ENCODE data around the gene GATC.
A peak's percentile ranks its signal among the peaks of the same experiment; 100 is the strongest.

The GATC gene

DNA sequence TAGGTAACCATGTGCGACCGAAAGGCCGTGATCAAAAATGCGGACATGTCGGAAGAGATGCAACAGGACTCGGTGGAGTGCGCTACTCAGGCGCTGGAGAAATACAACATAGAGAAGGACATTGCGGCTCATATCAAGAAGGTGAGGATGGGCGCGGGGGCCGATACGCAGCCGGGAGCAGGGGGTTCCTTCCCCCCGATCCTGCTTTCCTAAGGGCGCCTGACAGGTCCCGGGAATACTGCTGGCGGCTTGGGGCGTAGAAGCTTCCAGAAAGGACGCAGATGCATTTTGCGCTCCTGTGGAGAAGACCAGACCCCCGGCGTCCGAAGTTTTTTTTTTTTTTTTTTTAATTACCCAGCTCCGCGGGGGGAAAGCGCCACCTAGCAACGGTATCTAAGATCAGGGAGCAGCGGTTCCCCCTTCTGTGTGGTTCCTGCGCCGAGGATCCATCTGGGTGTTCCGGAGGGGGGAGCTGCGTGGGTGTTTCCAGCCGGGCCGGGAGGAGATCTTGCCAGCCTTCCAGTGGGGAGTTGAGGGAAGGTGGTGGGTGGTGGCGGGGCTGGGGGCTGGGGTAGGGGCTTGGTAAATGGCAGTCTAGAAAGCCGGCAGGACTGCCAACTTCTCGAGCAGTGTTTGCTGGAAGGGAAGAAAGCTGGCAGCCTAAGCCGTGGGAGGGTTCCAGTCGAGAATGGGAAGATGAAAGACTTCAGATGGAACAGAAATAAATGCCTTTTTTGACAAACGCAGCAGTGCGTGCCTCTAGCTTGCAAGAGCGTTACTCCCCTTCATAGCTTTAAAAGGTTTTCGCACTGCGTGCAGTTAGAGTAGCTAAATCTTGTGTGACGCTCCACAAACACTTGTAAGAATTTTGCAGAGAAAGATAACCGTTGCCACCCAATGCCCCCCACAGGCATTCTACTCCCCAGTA, 50.4 kb downstream of the GATC start:
- H3K27ac Mint-ChIP-seq = peak overlapping the region; percentile 59
- H3K36me3 Mint-ChIP-seq = peaks cover 5% of the 10 kb centered on the region
- peak overlapping the region; percentile 96 for H3K4me3 Mint-ChIP-seq
- H3K4me1 Mint-ChIP-seq = peaks cover 33% of the 10 kb centered on the region
- no peaks in the 10 kb centered on the region for H3K27me3 Mint-ChIP-seq
- no peaks in the 10 kb centered on the region for H3K9me3 Mint-ChIP-seq

GRCh38 chr12:120497524-120498150, 51.4 kb downstream of the GATC start:
- Mint-ChIP-seq H3K27ac (peak overlapping the region; percentile 1), H3K4me3 (peak overlapping the region; percentile 96), H3K9me3 (no peaks in the 10 kb centered on the region), H3K27me3 (no peaks in the 10 kb centered on the region), H3K4me1 (peaks cover 33% of the 10 kb centered on the region), H3K36me3 (peaks cover 5% of the 10 kb centered on the region)

DNA sequence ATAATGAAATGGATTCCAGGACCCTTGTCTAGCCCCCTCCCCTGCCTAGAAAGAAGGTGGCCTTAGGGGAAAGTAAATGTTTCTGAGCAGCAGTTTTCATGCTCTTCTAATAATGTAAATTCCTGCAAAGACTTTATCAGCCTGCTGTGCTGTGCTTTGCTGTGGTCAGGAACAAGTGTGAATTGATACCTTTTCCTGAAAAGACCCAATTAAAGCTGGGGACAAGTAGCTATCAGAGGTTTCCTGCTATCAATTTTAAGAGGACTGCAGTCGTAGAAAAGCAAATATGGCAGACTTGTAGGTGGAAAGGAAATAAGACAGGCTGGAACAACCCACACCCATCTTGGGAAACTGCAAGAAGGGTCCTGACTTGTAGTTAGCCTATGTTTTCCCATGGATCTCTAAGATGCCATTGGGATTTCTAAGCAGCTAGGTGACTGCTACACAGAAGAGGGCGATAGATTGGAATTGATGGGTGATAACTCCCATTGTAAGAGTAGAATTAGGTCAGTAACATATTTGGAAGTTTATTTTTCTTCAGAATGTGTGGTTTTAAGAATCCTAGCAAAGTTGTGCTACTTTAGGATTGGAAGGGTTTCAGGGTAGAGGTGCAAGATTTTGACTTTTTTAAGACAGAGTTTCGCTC, 52.7 kb downstream of the GATC start:
- H3K27ac Mint-ChIP-seq = no peak overlapping the region
- H3K9me3 Mint-ChIP-seq = no peaks in the 10 kb centered on the region
- no peaks in the 10 kb centered on the region for H3K27me3 Mint-ChIP-seq
- H3K36me3 Mint-ChIP-seq = peaks cover 7% of the 10 kb centered on the region
- no peak overlapping the region for H3K4me3 Mint-ChIP-seq
- H3K4me1 Mint-ChIP-seq = peaks cover 33% of the 10 kb centered on the region

DNA sequence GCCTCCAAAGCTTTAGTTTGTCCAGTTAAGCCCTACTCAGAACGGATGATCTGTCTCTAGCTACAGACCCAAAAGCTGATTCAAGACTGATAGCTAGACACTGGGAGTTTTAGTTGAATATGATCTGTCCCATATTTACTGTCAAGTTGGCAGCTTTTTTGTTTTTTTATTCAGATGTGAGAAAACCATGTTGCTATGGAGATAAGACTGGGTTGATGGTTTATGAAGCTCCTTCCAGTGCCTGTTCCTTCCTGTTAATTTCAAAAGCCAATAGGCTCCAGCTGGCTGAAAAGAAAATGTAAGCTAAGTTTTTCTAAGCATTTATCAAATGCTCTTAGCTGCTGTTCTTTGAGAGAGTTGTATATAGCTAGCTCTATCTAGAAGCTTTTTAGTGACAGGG, 54.3 kb downstream of the GATC start:
- Mint-ChIP-seq H3K27ac (no peak overlapping the region), H3K4me1 (peaks cover 25% of the 10 kb centered on the region), H3K27me3 (no peaks in the 10 kb centered on the region), H3K9me3 (no peaks in the 10 kb centered on the region), H3K36me3 (peaks cover 7% of the 10 kb centered on the region), H3K4me3 (no peak overlapping the region)

- Mint-ChIP-seq H3K27ac (no peak overlapping the region), H3K36me3 (peaks cover 6% of the 10 kb centered on the region), H3K27me3 (no peaks in the 10 kb centered on the region)
Measured at GRCh38 chr12:120504587-120504986, 58.3 kb downstream of the GATC start.

GRCh38 chr12:120508537-120508936, 62.3 kb downstream of the GATC start:
- no peaks in the 10 kb centered on the region for H3K4me1 Mint-ChIP-seq
- H3K36me3 Mint-ChIP-seq = peaks cover 7% of the 10 kb centered on the region
- no peaks in the 10 kb centered on the region for H3K27me3 Mint-ChIP-seq
- no peak overlapping the region for H3K4me3 Mint-ChIP-seq
- no peak overlapping the region for H3K27ac Mint-ChIP-seq
- no peaks in the 10 kb centered on the region for H3K9me3 Mint-ChIP-seq

More at GRCh38 chr12:120504587-120504986, 58.3 kb downstream of the GATC start:
- Mint-ChIP-seq H3K4me1 (peaks cover 6% of the 10 kb centered on the region), H3K9me3 (no peaks in the 10 kb centered on the region), H3K4me3 (no peak overlapping the region)

Data from activated naive CD4-positive, alpha-beta T cell treated with anti-CD3 and anti-CD28 coated beads, Interleukin-2, amount 50 U/mL, for 24 hours (primary cell).